Gastroesophageal sphincter (tissue), 4 donors: ENCODE data around the gene CYP4F22. TPM values are rescaled to one million over a fixed set of nuclear protein-coding genes. Genes with fewer than 3 reads are reported as not detected.
A peak's percentile ranks its signal among the peaks of the same experiment; 100 is the strongest.

Experiments used
- ATAC-seq: fragments of 150-250 bp; one replicate; pipeline ENCODE4 v1.9.1; 2016; ENCODE audit warnings: mild to moderate bottlenecking, moderate library complexity
- H3K27ac ChIP-seq, 4 donors: fragments of 200-600 bp; sonication (generic) in 3 of 4; 1 replicate in 3 of 4; 2 replicates in 1 of 4; pipeline ENCODE4 v1.5.1; 2016 to 2019
- H3K27me3 ChIP-seq: fragments of 200-600 bp; sonication (generic); one replicate; pipeline ENCODE4 v1.5.1; 2019
- H3K36me3 ChIP-seq, 2 donors: fragments of 200-600 bp; sonication (generic); one replicate each; pipeline ENCODE4 v1.5.1; 2019; ENCODE audit warnings: control low read depth in 1 of 2
- H3K4me1 ChIP-seq, 3 donors: fragments of 200-600 bp; sonication (generic); 1 replicate in 2 of 3; 2 replicates in 1 of 3; pipeline ENCODE4 v1.5.1; 2016 to 2019; ENCODE audit warnings: control low read depth in 2 of 3
- H3K4me3 ChIP-seq, 2 donors: fragments of 200-600 bp; sonication (generic); one replicate each; pipeline ENCODE4 v1.5.1; 2019; ENCODE audit warnings: mild to moderate bottlenecking in 1 of 2, moderate library complexity in 1 of 2
- H3K9me3 ChIP-seq, 3 donors: fragments of 200-600 bp; sonication (generic); one replicate each; pipeline ENCODE4 v1.5.1; 2017 to 2019; ENCODE audit warnings: control low read depth in 2 of 3
- CTCF ChIP-seq, 4 experiments: fragments of 200-600 bp in 2 of 4; fragments of 450-650 bp in 2 of 4; sonication (generic) in 1 of 4; IDR thresholded peaks; one replicate each; pipeline ENCODE4 v1.5.1; 2017 to 2019; ENCODE audit warnings: antibody characterized with exemption in 4 of 4, mild to moderate bottlenecking in 2 of 4, moderate library complexity in 2 of 4
- EP300 ChIP-seq: sonication (generic); formaldehyde crosslinking; IDR thresholded peaks from one replicate; pipeline ENCODE4 v1.6.1; 2017; ENCODE audit warnings: antibody characterized with exemption, mild to moderate bottlenecking
- POLR2A ChIP-seq, 2 donors: fragments of 450-650 bp; IDR thresholded peaks; one replicate each; pipeline ENCODE4 v1.6.1; 2017; ENCODE audit warnings: antibody characterized with exemption in 2 of 2, mild to moderate bottlenecking in 2 of 2, moderate library complexity in 1 of 2
- POLR2AphosphoS5 ChIP-seq: sonication (generic); formaldehyde crosslinking; IDR thresholded peaks from one replicate; pipeline ENCODE4 v1.6.1; 2017; ENCODE audit warnings: antibody characterized with exemption
- WGBS, 2 donors: methylation state at CpG; one replicate each; pipeline ENCODE4 v1.1.5; 2018; ENCODE audit warnings: low coverage in 1 of 2; 5-methylcytosine and 5-hydroxymethylcytosine counted together
- total RNA-seq, 4 donors: library from RNA; depleted of rRNA; stranded (reverse); fragments of >200 nt; gene quantifications; one replicate each; pipeline ENCODE4 v1.1.0, GENCODE V29; 2016

The CYP4F22 gene
- total RNA-seq, 4 donors from 2014 or later, result 0.19 to 0.47 (median 0.47) TPM; not detected in 1

GRCh38 chr19:15466851-15467733 is 41.2 kb upstream of the CYP4F22 start:
- ATAC-seq, result no peak

GRCh38 chr19:15467734-15468214 is 40.6 kb upstream of the CYP4F22 start:
- peaks cover 0 to 12% (median 7%) of the 10 kb centered on the region in 3 donors for H3K4me1 ChIP-seq
- no peaks in the 10 kb centered on the region for H3K36me3 ChIP-seq
- TF ChIP-seq POLR2A (IDR thresholded peaks at IDR 0.05) (no peak), CTCF (IDR thresholded peaks at IDR 0.05) (no peak), POLR2AphosphoS5 (no peak), EP300 (no peak)
- WGBS, 2 donors, result 71 to 90% methylated on average over 4 to 5 of the region's 6 CpGs
- peaks cover 95% of the 10 kb centered on the region for H3K27me3 ChIP-seq
- no peak for ATAC-seq
- no peak overlapping the region for H3K27ac ChIP-seq
- H3K9me3 ChIP-seq, result peaks cover 0 to 6% (median 0%) of the 10 kb centered on the region in 3 donors
- H3K4me3 ChIP-seq, result no peak overlapping the region

More at GRCh38 chr19:15466851-15467733, 41.2 kb upstream of the CYP4F22 start:
- Histone ChIP-seq H3K27me3 (peaks cover 97% of the 10 kb centered on the region), H3K36me3 (no peaks in the 10 kb centered on the region), H3K4me3 (no peak overlapping the region), H3K4me1 (peaks cover 0 to 12% (median 7%) of the 10 kb centered on the region in 3 donors), H3K27ac (peak overlapping the region in 1 of 4 donors; percentile 17), H3K9me3 (no peaks in the 10 kb centered on the region)
- TF ChIP-seq POLR2A (IDR thresholded peaks at IDR 0.05) (no peak), EP300 (no peak), CTCF (IDR thresholded peaks at IDR 0.05) (no peak), POLR2AphosphoS5 (no peak)
- WGBS, 2 donors, result 5 to 49% methylated on average over 4 to 5 of the region's 8 CpGs

- no peak overlapping the region for H3K27ac ChIP-seq
- H3K9me3 ChIP-seq, result peaks cover 0 to 9% (median 0%) of the 10 kb centered on the region in 3 donors
- H3K27me3 ChIP-seq, result peaks cover 83% of the 10 kb centered on the region
- TF ChIP-seq POLR2AphosphoS5 (no peak), EP300 (no peak), POLR2A (IDR thresholded peaks at IDR 0.05) (no peak), CTCF (IDR thresholded peaks at IDR 0.05) (no peak)
- peak overlapping the region in 1 of 2 donors; percentile 41 for H3K4me3 ChIP-seq
- WGBS, 2 donors, result 61 to 68% methylated on average over 9 of the region's 12 CpGs
- ATAC-seq, result no peak
- H3K36me3 ChIP-seq, result no peaks in the 10 kb centered on the region
- peaks cover 0 to 12% (median 7%) of the 10 kb centered on the region in 3 donors for H3K4me1 ChIP-seq
Measured at GRCh38 chr19:15468675-15469512, 39.4 kb upstream of the CYP4F22 start.

GRCh38 chr19:15469513-15470297 is 38.6 kb upstream of the CYP4F22 start:
- peaks cover 0 to 12% (median 7%) of the 10 kb centered on the region in 3 donors for H3K4me1 ChIP-seq
- peak; percentile 46 for ATAC-seq
- H3K27me3 ChIP-seq, result peaks cover 75% of the 10 kb centered on the region
- H3K36me3 ChIP-seq, result no peaks in the 10 kb centered on the region
- TF ChIP-seq POLR2AphosphoS5 (no peak), EP300 (no peak), CTCF (IDR thresholded peaks at IDR 0.05) (no peak), POLR2A (IDR thresholded peaks at IDR 0.05) (no peak)
- no peak overlapping the region for H3K27ac ChIP-seq
- 0 to 4% methylated on average over 4 to 12 of the region's 65 CpGs for WGBS, 2 donors
- peaks cover 0 to 9% (median 0%) of the 10 kb centered on the region in 3 donors for H3K9me3 ChIP-seq
- H3K4me3 ChIP-seq, result peak overlapping the region in 1 of 2 donors; percentile 41
